SW480 (cell line): ENCODE measurements around the gene SYPL1.
A peak's percentile ranks its signal among the peaks of the same experiment; 100 is the strongest.

Experiments used
- DNase-seq: peaks from one replicate; pipeline ENCODE4 v3.0.0-alpha.2; 2016; ENCODE audit warnings: low spot score

Gene SYPL1

GRCh38 chr7:106050746-106051117 lies 61.4 kb downstream of the SYPL1 start:
- DNase-seq, result no peak

- DNase-seq, result peak; percentile 33
Measured at GRCh38 chr7:106050002-106050745, 61.9 kb downstream of the SYPL1 start.

- no peak for DNase-seq
Measured at GRCh38 chr7:106049139-106049752, 62.9 kb downstream of the SYPL1 start.

GRCh38 chr7:106048706-106049020 lies 63.4 kb downstream of the SYPL1 start:
- DNase-seq, result no peak

- no peak for DNase-seq
Measured at GRCh38 chr7:106047818-106048705, 64.0 kb downstream of the SYPL1 start.

GRCh38 chr7:106047184-106047583 lies 64.9 kb downstream of the SYPL1 start:
- DNase-seq, result no peak

GRCh38 chr7:106045586-106045985 lies 66.5 kb downstream of the SYPL1 start:
- DNase-seq, result no peak

- DNase-seq, result no peak
Measured at GRCh38 chr7:106045139-106045538, 67.0 kb downstream of the SYPL1 start.

- DNase-seq, result no peak
Measured at GRCh38 chr7:106042196-106042611, 69.9 kb downstream of the SYPL1 start.

- peak; percentile 83 for DNase-seq
Measured at GRCh38 chr7:106041140-106041717, 70.9 kb downstream of the SYPL1 start.
